Stimulated activated memory B cell treated with anti-CD40 and anti-IgM and Interleukin-4, amounts not matched to agents 10 μg/mL and 1 μg/mL and 100 μg/mL, for 72 hours (primary cell): ENCODE data around the gene WDR43.
A peak's percentile ranks its signal among the peaks of the same experiment; 100 is the strongest.

Experiments
- ATAC-seq: fragments of 150-1000 bp; cut with Tn5 transposase; 2 replicates; pipeline ENCODE4 v1.10.0; 2021
- H3K27ac Mint-ChIP-seq: one replicate; pipeline ENCODE4 v1.8.0; 2022; ENCODE audit warnings: mild to moderate bottlenecking, mixed read lengths
- H3K27me3 Mint-ChIP-seq: one replicate; pipeline ENCODE4 v1.8.0; 2022; ENCODE audit warnings: mixed read lengths
- H3K36me3 Mint-ChIP-seq: one replicate; pipeline ENCODE4 v1.8.0; 2022; ENCODE audit warnings: mixed read lengths
- H3K4me1 Mint-ChIP-seq: one replicate; pipeline ENCODE4 v1.8.0; 2022; ENCODE audit warnings: mixed read lengths
- H3K4me3 Mint-ChIP-seq: one replicate; pipeline ENCODE4 v1.8.0; 2022; ENCODE audit warnings: mild to moderate bottlenecking, moderate library complexity, mixed read lengths
- H3K9me3 Mint-ChIP-seq: one replicate; pipeline ENCODE4 v1.8.0; 2022; ENCODE audit warnings: mixed read lengths

WDR43 gene

DNA sequence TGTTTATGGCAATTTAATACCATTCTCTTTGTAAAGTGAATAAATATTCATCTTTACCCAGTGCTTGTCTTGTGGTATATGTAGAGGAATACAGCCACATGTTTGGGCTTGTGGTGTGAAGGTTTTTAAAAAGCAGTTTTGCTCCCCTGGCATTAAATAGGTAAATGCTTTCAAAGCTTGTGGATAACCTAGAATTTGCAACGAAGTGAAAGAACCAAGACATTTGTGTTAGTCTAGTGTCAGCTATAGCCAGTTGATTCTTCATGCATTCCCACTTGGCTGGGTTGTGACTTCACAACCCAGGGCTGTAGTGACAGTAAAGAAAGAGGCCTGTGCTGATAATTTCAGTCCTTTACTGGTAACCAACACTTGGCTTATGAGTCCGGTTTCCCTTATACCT is 53.7 kb downstream of the WDR43 start:
- H3K36me3 Mint-ChIP-seq = peaks cover 55% of the 10 kb centered on the region
- peaks cover 24% of the 10 kb centered on the region for H3K4me1 Mint-ChIP-seq
- H3K4me3 Mint-ChIP-seq = no peak overlapping the region
- H3K27ac Mint-ChIP-seq = no peak overlapping the region
- no peaks in the 10 kb centered on the region for H3K9me3 Mint-ChIP-seq
- no peaks in the 10 kb centered on the region for H3K27me3 Mint-ChIP-seq
- ATAC-seq = no peak

DNA sequence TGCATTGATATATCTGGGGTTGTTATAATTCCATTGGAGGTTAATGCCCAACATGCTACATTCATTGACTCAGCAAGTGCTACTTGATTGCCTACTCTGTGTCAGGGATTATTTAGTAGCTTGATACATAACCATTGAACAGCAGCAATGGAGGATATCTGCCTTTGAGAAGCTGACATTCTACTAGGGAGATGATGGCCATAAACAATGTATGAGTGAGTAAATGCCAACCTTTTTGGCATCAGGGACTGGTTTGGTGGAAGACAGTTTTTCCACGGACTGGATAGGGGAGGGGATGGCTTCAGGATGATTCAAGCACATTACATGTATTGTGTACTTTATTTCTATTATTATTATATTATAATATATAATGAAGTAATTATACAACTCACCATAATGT is 54.7 kb downstream of the WDR43 start:
- Mint-ChIP-seq H3K9me3 (no peaks in the 10 kb centered on the region), H3K4me3 (no peak overlapping the region), H3K27ac (no peak overlapping the region), H3K4me1 (peaks cover 24% of the 10 kb centered on the region), H3K27me3 (no peaks in the 10 kb centered on the region), H3K36me3 (peaks cover 44% of the 10 kb centered on the region)
- ATAC-seq = no peak

- Mint-ChIP-seq H3K9me3 (no peaks in the 10 kb centered on the region), H3K27ac (no peak overlapping the region), H3K4me1 (peaks cover 24% of the 10 kb centered on the region), H3K27me3 (no peaks in the 10 kb centered on the region), H3K36me3 (peaks cover 39% of the 10 kb centered on the region), H3K4me3 (no peak overlapping the region)
- no peak for ATAC-seq
These were observed 55.3 kb downstream of the WDR43 start for GRCh38 chr2:28949617-28950305.

- Mint-ChIP-seq H3K27ac (no peak overlapping the region), H3K9me3 (no peaks in the 10 kb centered on the region), H3K4me1 (peaks cover 24% of the 10 kb centered on the region), H3K4me3 (no peak overlapping the region), H3K27me3 (no peaks in the 10 kb centered on the region), H3K36me3 (peaks cover 28% of the 10 kb centered on the region)
- no peak for ATAC-seq
These were observed 56.6 kb downstream of the WDR43 start for GRCh38 chr2:28950941-28951630.

- peaks cover 21% of the 10 kb centered on the region for H3K36me3 Mint-ChIP-seq
- no peaks in the 10 kb centered on the region for H3K9me3 Mint-ChIP-seq
- peaks cover 24% of the 10 kb centered on the region for H3K4me1 Mint-ChIP-seq
- no peaks in the 10 kb centered on the region for H3K27me3 Mint-ChIP-seq
- ATAC-seq = no peak
- H3K27ac Mint-ChIP-seq = no peak overlapping the region
- H3K4me3 Mint-ChIP-seq = no peak overlapping the region
These were observed 57.7 kb downstream of the WDR43 start for GRCh38 chr2:28951910-28952835.

GRCh38 chr2:28952836-28953211 is 58.4 kb downstream of the WDR43 start:
- Mint-ChIP-seq H3K4me1 (peaks cover 24% of the 10 kb centered on the region), H3K27me3 (no peaks in the 10 kb centered on the region), H3K4me3 (no peak overlapping the region), H3K27ac (no peak overlapping the region), H3K36me3 (peaks cover 21% of the 10 kb centered on the region), H3K9me3 (no peaks in the 10 kb centered on the region)
- no peak for ATAC-seq

DNA sequence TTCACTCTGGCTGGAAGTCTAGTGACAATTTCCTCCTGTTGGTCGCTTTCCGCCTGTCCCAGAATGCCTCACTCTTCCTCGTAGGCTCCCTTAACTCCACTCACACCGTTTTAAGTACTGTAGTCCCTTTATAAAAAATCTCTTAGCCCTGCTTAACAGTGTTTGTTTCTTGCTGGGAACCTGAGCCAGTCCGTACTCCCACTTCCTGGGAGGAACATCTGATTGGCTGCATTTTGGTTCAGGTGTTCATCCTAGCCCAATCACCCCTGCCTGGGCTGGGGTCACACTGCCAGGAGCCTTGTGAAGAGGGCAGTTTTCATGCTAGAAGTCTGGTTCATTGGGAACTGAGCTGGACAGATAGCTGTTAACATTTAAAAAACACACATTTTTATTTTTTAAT is 61.0 kb downstream of the WDR43 start:
- Mint-ChIP-seq H3K4me1 (peaks cover 15% of the 10 kb centered on the region), H3K27me3 (no peaks in the 10 kb centered on the region), H3K9me3 (no peaks in the 10 kb centered on the region), H3K4me3 (no peak overlapping the region), H3K36me3 (peaks cover under 1% of the 10 kb centered on the region), H3K27ac (no peak overlapping the region)
- no peak for ATAC-seq

DNA sequence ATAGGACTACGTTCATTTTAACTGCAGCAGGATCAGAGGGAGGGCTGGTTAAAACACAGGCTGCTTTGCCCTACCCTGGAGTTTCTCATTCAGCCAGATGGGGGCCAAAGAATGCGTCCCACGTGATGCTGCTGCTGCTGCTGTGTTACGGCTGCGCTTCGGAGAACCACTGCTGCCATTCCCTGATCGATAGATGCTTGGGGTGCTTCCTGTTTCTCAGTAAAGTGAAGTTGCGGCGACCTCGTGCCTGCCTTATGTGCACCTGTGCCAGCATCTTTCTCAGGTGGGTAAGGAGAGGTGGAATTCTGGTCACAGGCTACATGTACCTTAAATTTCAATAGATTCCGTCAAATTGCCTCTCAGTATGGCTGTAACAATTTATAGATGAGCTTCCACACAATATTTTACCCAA is 62.0 kb downstream of the WDR43 start:
- peak; percentile 54 for ATAC-seq
- Mint-ChIP-seq H3K36me3 (no peaks in the 10 kb centered on the region), H3K27me3 (no peaks in the 10 kb centered on the region), H3K27ac (no peak overlapping the region), H3K9me3 (no peaks in the 10 kb centered on the region), H3K4me3 (no peak overlapping the region), H3K4me1 (peaks cover 14% of the 10 kb centered on the region)

- ATAC-seq = no peak
- no peaks in the 10 kb centered on the region for H3K9me3 Mint-ChIP-seq
- H3K4me1 Mint-ChIP-seq = peaks cover 12% of the 10 kb centered on the region
- H3K4me3 Mint-ChIP-seq = no peak overlapping the region
- H3K27ac Mint-ChIP-seq = no peak overlapping the region
- H3K27me3 Mint-ChIP-seq = no peaks in the 10 kb centered on the region
- H3K36me3 Mint-ChIP-seq = no peaks in the 10 kb centered on the region
These were observed 62.4 kb downstream of the WDR43 start for GRCh38 chr2:28956890-28957289.

DNA sequence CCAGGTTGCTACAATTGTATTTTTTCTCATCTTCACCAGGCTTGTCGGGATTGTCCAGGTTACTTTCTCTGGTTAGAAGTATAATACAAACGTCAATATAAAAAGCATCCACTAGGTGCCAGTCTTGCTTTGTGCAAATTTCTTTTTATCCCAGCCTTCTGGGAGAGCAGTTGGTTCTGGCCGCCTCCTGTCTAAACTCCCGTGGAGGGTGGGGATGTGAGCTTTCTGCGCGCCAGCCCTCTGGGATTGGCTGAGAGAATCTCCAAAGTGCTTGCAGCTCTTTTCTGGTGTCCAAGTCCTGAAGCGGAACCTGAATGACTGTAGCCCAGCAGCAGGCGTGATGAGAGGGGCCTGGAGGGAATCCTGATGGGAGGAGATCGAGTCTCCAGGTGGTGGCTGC is 64.2 kb downstream of the WDR43 start:
- H3K36me3 Mint-ChIP-seq = no peaks in the 10 kb centered on the region

DNA sequence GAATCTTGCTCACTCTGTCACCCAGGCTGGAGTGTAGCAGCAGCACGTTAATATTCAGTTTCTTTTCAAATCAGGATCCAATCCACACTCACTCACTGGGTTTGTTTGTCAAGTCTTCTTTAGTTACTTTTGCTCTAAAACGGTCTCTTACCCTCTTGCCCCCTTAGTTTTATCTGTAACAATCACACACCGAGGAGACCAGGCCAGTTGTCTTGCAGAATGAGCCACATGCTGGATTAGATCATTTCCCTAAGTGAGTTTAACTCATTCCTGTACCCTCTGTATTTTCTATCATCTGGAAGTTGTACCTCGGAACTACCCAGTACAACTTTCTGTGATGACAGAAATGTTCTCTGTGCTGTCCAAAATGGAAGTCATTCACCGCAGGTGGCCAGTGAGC is 65.9 kb downstream of the WDR43 start:
- H3K27ac Mint-ChIP-seq = no peak overlapping the region
- no peaks in the 10 kb centered on the region for H3K4me1 Mint-ChIP-seq
- no peak for ATAC-seq
- H3K9me3 Mint-ChIP-seq = no peaks in the 10 kb centered on the region
- no peak overlapping the region for H3K4me3 Mint-ChIP-seq
- H3K36me3 Mint-ChIP-seq = no peaks in the 10 kb centered on the region
- no peaks in the 10 kb centered on the region for H3K27me3 Mint-ChIP-seq

More for the DNA sequence above, 64.2 kb downstream of the WDR43 start:
- ATAC-seq = no peak
- no peaks in the 10 kb centered on the region for H3K4me1 Mint-ChIP-seq
- no peak overlapping the region for H3K27ac Mint-ChIP-seq
- no peak overlapping the region for H3K4me3 Mint-ChIP-seq
- no peaks in the 10 kb centered on the region for H3K9me3 Mint-ChIP-seq
- H3K27me3 Mint-ChIP-seq = no peaks in the 10 kb centered on the region

- H3K4me1 Mint-ChIP-seq = no peaks in the 10 kb centered on the region
- no peak overlapping the region for H3K4me3 Mint-ChIP-seq
- no peaks in the 10 kb centered on the region for H3K36me3 Mint-ChIP-seq
- ATAC-seq = no peak
- H3K9me3 Mint-ChIP-seq = no peaks in the 10 kb centered on the region
- no peaks in the 10 kb centered on the region for H3K27me3 Mint-ChIP-seq
- H3K27ac Mint-ChIP-seq = no peak overlapping the region
These were observed 68.0 kb downstream of the WDR43 start for GRCh38 chr2:28962505-28962904.

GRCh38 chr2:28970464-28971160 is 76.1 kb downstream of the WDR43 start:
- Mint-ChIP-seq H3K27ac (no peak overlapping the region), H3K4me3 (no peak overlapping the region), H3K36me3 (no peaks in the 10 kb centered on the region), H3K4me1 (no peaks in the 10 kb centered on the region), H3K9me3 (peaks cover 4% of the 10 kb centered on the region), H3K27me3 (peaks cover 35% of the 10 kb centered on the region)
- ATAC-seq = no peak

DNA sequence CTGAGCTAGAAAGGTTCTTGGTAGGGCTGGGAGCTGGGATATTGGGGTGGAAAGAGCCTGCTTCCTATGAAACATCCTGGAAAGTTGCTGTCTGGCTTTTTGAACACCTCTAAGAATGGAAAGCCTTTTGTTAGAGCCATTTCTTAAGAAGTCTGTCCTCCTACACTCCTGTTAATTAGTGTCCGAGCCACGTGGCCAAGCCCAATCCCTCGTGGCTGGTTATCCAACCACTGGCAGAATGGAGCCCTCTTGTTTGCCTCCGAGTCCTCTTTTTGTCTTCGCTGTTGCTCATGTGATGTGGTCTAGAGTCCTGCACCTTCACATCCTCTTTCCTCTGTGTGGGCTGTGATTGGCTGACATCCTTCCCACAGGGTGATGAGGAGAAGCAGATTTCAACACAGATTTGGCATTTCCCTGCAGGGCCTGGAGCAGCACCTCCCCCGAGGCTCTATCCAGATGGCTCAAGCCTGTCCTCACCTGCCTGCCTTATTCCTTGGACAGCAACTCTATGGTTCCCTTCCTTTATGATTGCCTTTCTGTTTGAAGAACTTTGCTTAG is 78.4 kb downstream of the WDR43 start:
- ATAC-seq = peak; percentile 36
- Mint-ChIP-seq H3K4me3 (no peak overlapping the region), H3K4me1 (no peaks in the 10 kb centered on the region), H3K27me3 (peaks cover 50% of the 10 kb centered on the region), H3K27ac (no peak overlapping the region), H3K9me3 (peaks cover 4% of the 10 kb centered on the region), H3K36me3 (no peaks in the 10 kb centered on the region)

- H3K4me3 Mint-ChIP-seq = no peak overlapping the region
- H3K36me3 Mint-ChIP-seq = no peaks in the 10 kb centered on the region
- H3K4me1 Mint-ChIP-seq = no peaks in the 10 kb centered on the region
- H3K27me3 Mint-ChIP-seq = peaks cover 48% of the 10 kb centered on the region
- H3K9me3 Mint-ChIP-seq = peaks cover 4% of the 10 kb centered on the region
- ATAC-seq = no peak
- H3K27ac Mint-ChIP-seq = no peak overlapping the region
These were observed 79.8 kb downstream of the WDR43 start for GRCh38 chr2:28974252-28974651.
